Measurements from ENCODE around the gene UNC13C.

GRCh38 chr15:54120949-54121463 lies 142.8 kb downstream of the UNC13C start:
- TF ChIP-seq GATA2 (IDR thresholded peaks at IDR 0.05; ENCODE audit: low read depth, low read length) (no peak), GATA3 (IDR thresholded peaks at IDR 0.05; ENCODE audit: low read depth, low read length) (no peak)

Measured in SH-SY5Y (cell line).